ENCODE measurements around the gene COMMD1.

COMMD1 gene

DNA sequence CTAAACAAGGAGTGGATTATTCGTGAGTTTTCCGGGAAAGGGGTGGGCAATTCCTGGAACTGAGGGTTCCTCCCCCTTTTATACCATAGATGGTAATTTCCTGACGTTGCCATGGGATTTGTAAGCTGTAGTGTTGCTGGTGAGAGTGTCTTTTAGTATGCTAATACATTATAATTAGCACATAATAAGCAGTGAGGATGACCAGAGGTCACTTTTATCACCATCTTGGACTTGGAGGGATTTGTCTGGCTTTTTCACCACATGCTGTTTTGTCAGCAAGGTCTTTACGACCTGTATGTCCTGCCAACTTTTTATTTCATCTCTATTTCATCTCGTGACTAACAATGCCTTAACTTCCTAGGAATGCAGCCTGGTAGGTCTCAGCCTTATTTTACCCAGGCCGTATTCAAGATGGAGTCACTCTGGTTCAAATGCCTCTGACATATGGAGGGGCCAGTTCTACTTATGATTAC, 165.7 kb downstream of the COMMD1 start:
- no peak overlapping the region for H3K23ac ChIP-seq (ENCODE audit: low read length in 2 of 2)
- no peak overlapping the region for H3K4me3 ChIP-seq (ENCODE audit: insufficient read depth in 1 of 2, low read depth in 1 of 2, low read length in 2 of 2)
- peaks cover 2% of the 10 kb centered on the region for H3K4me1 ChIP-seq (ENCODE audit: control insufficient read depth, insufficient read depth, low read depth, low read length)
- H2BK120ac ChIP-seq (ENCODE audit: low read depth, low read length), result no peak overlapping the region
- no peak overlapping the region for H2BK15ac ChIP-seq (ENCODE audit: low read depth, poor library complexity, severe bottlenecking)
- H3K27ac ChIP-seq (ENCODE audit: low read length, poor library complexity, severe bottlenecking), result no peak overlapping the region
- H3K4me2 ChIP-seq (ENCODE audit: low read length, poor library complexity, severe bottlenecking), result no peak overlapping the region
- DNase-seq, result no peak
- H3K36me3 ChIP-seq (ENCODE audit: control insufficient read depth in 1 of 2, insufficient read depth in 2 of 2, low read depth in 1 of 2, low read length in 2 of 2), result peaks cover 0 to 6% of the 10 kb centered on the region in 2 experiments
- H3K14ac ChIP-seq (ENCODE audit: low read length in 2 of 2), result no peak overlapping the region
- peaks cover 2% of the 10 kb centered on the region for H3K79me1 ChIP-seq (replicated peaks; ENCODE audit: low read length, poor library complexity, severe bottlenecking)
- WGBS, result 90% methylated on average over 5 of the region's 6 CpGs
- H3K4ac ChIP-seq (ENCODE audit: low read depth in 1 of 2, low read length in 2 of 2), result no peak overlapping the region
- H2AK5ac ChIP-seq (ENCODE audit: low read length, severe bottlenecking), result no peak overlapping the region
- H3K9me3 ChIP-seq (ENCODE audit: control insufficient read depth, low read length), result peaks cover 5% of the 10 kb centered on the region
- H3K18ac ChIP-seq (ENCODE audit: low read depth in 1 of 2, low read length in 2 of 2), result no peak overlapping the region
- H4K91ac ChIP-seq (ENCODE audit: low read length), result no peak overlapping the region
- H4K8ac ChIP-seq (ENCODE audit: low read length), result no peak overlapping the region
- no peaks in the 10 kb centered on the region for H3K27me3 ChIP-seq (ENCODE audit: control insufficient read depth in 1 of 2, insufficient read depth in 1 of 2, low read length in 2 of 2)
- no peak overlapping the region for H3K9ac ChIP-seq (ENCODE audit: low read length)
- no peak overlapping the region for H2BK12ac ChIP-seq (ENCODE audit: low read length in 2 of 2)
- H2AFZ ChIP-seq (ENCODE audit: low read depth, low read length), result no peak overlapping the region
- H2BK5ac ChIP-seq (ENCODE audit: low read depth, low read length, poor library complexity, severe bottlenecking), result no peak overlapping the region

GRCh38 chr2:62071760-62072680, 166.5 kb downstream of the COMMD1 start:
- Histone ChIP-seq H3K18ac (ENCODE audit: low read depth in 1 of 2, low read length in 2 of 2) (no peak overlapping the region), H3K27ac (ENCODE audit: low read length, poor library complexity, severe bottlenecking) (no peak overlapping the region), H4K8ac (ENCODE audit: low read length) (no peak overlapping the region), H2BK12ac (ENCODE audit: low read length in 2 of 2) (no peak overlapping the region), H4K91ac (ENCODE audit: low read length) (no peak overlapping the region), H2AFZ (ENCODE audit: low read depth, low read length) (no peak overlapping the region), H3K4me2 (ENCODE audit: low read length, poor library complexity, severe bottlenecking) (no peak overlapping the region), H3K14ac (ENCODE audit: low read length in 2 of 2) (no peak overlapping the region), H3K9ac (ENCODE audit: low read length) (no peak overlapping the region), H2BK5ac (ENCODE audit: low read depth, low read length, poor library complexity, severe bottlenecking) (no peak overlapping the region), H3K4me1 (ENCODE audit: control insufficient read depth, insufficient read depth, low read depth, low read length) (peaks cover 2% of the 10 kb centered on the region), H2BK120ac (ENCODE audit: low read depth, low read length) (no peak overlapping the region), H3K79me1 (replicated peaks; ENCODE audit: low read length, poor library complexity, severe bottlenecking) (peaks cover 4% of the 10 kb centered on the region), H3K27me3 (ENCODE audit: control insufficient read depth in 1 of 2, insufficient read depth in 1 of 2, low read length in 2 of 2) (no peaks in the 10 kb centered on the region), H3K4me3 (ENCODE audit: insufficient read depth in 1 of 2, low read depth in 1 of 2, low read length in 2 of 2) (no peak overlapping the region), H3K9me3 (ENCODE audit: control insufficient read depth, low read length) (peaks cover 5% of the 10 kb centered on the region), H2BK15ac (ENCODE audit: low read depth, poor library complexity, severe bottlenecking) (no peak overlapping the region), H3K23ac (ENCODE audit: low read length in 2 of 2) (no peak overlapping the region), H3K4ac (ENCODE audit: low read depth in 1 of 2, low read length in 2 of 2) (no peak overlapping the region), H3K36me3 (ENCODE audit: control insufficient read depth in 1 of 2, insufficient read depth in 2 of 2, low read depth in 1 of 2, low read length in 2 of 2) (peaks cover 0 to 6% of the 10 kb centered on the region in 2 experiments), H2AK5ac (ENCODE audit: low read length, severe bottlenecking) (no peak overlapping the region)
- 94% methylated on average over 7 of the region's 7 CpGs for WGBS
- DNase-seq, result no peak

GRCh38 chr2:62074233-62074632, 168.8 kb downstream of the COMMD1 start:
- no peak overlapping the region for H3K23ac ChIP-seq (ENCODE audit: low read length in 2 of 2)
- no peak overlapping the region for H3K4me3 ChIP-seq (ENCODE audit: insufficient read depth in 1 of 2, low read depth in 1 of 2, low read length in 2 of 2)
- H3K9ac ChIP-seq (ENCODE audit: low read length), result no peak overlapping the region
- no peak overlapping the region for H2BK12ac ChIP-seq (ENCODE audit: low read length in 2 of 2)
- H2AK5ac ChIP-seq (ENCODE audit: low read length, severe bottlenecking), result no peak overlapping the region
- no peak overlapping the region for H3K27ac ChIP-seq (ENCODE audit: low read length, poor library complexity, severe bottlenecking)
- peaks cover 2% of the 10 kb centered on the region for H3K4me1 ChIP-seq (ENCODE audit: control insufficient read depth, insufficient read depth, low read depth, low read length)
- no peak overlapping the region for H4K8ac ChIP-seq (ENCODE audit: low read length)
- no peak overlapping the region for H4K91ac ChIP-seq (ENCODE audit: low read length)
- WGBS, result 47% methylated on average over 2 of the region's 2 CpGs
- no peak overlapping the region for H2BK120ac ChIP-seq (ENCODE audit: low read depth, low read length)
- no peak overlapping the region for H3K14ac ChIP-seq (ENCODE audit: low read length in 2 of 2)
- peaks cover 0 to 6% of the 10 kb centered on the region in 2 experiments for H3K36me3 ChIP-seq (ENCODE audit: control insufficient read depth in 1 of 2, insufficient read depth in 2 of 2, low read depth in 1 of 2, low read length in 2 of 2)
- H3K18ac ChIP-seq (ENCODE audit: low read depth in 1 of 2, low read length in 2 of 2), result no peak overlapping the region
- H2AFZ ChIP-seq (ENCODE audit: low read depth, low read length), result no peak overlapping the region
- no peak overlapping the region for H2BK15ac ChIP-seq (ENCODE audit: low read depth, poor library complexity, severe bottlenecking)
- peaks cover 6% of the 10 kb centered on the region for H3K79me1 ChIP-seq (replicated peaks; ENCODE audit: low read length, poor library complexity, severe bottlenecking)
- H3K9me3 ChIP-seq (ENCODE audit: control insufficient read depth, low read length), result peaks cover 5% of the 10 kb centered on the region
- H3K4ac ChIP-seq (ENCODE audit: low read depth in 1 of 2, low read length in 2 of 2), result no peak overlapping the region
- H3K27me3 ChIP-seq (ENCODE audit: control insufficient read depth in 1 of 2, insufficient read depth in 1 of 2, low read length in 2 of 2), result no peaks in the 10 kb centered on the region
- H2BK5ac ChIP-seq (ENCODE audit: low read depth, low read length, poor library complexity, severe bottlenecking), result no peak overlapping the region
- H3K4me2 ChIP-seq (ENCODE audit: low read length, poor library complexity, severe bottlenecking), result no peak overlapping the region
- DNase-seq, result peak; percentile 17

- no peak overlapping the region for H3K9ac ChIP-seq (ENCODE audit: low read length)
These were observed 171.6 kb downstream of the COMMD1 start for GRCh38 chr2:62076980-62077638.

More at GRCh38 chr2:62076980-62077638, 171.6 kb downstream of the COMMD1 start:
- H2BK5ac ChIP-seq (ENCODE audit: low read depth, low read length, poor library complexity, severe bottlenecking), result no peak overlapping the region
- no peak overlapping the region for H4K91ac ChIP-seq (ENCODE audit: low read length)
- no peak overlapping the region for H2BK15ac ChIP-seq (ENCODE audit: low read depth, poor library complexity, severe bottlenecking)
- H3K27me3 ChIP-seq (ENCODE audit: control insufficient read depth in 1 of 2, insufficient read depth in 1 of 2, low read length in 2 of 2), result no peaks in the 10 kb centered on the region
- no peak overlapping the region for H3K23ac ChIP-seq (ENCODE audit: low read length in 2 of 2)
- H2AK5ac ChIP-seq (ENCODE audit: low read length, severe bottlenecking), result no peak overlapping the region
- no peak for DNase-seq
- no peak overlapping the region for H3K14ac ChIP-seq (ENCODE audit: low read length in 2 of 2)
- H3K9me3 ChIP-seq (ENCODE audit: control insufficient read depth, low read length), result peaks cover 4% of the 10 kb centered on the region
- H3K27ac ChIP-seq (ENCODE audit: low read length, poor library complexity, severe bottlenecking), result no peak overlapping the region
- H3K36me3 ChIP-seq (ENCODE audit: control insufficient read depth in 1 of 2, insufficient read depth in 2 of 2, low read depth in 1 of 2, low read length in 2 of 2), result peaks cover 0 to 6% of the 10 kb centered on the region in 2 experiments
- H3K4ac ChIP-seq (ENCODE audit: low read depth in 1 of 2, low read length in 2 of 2), result no peak overlapping the region
- H3K79me1 ChIP-seq (replicated peaks; ENCODE audit: low read length, poor library complexity, severe bottlenecking), result peaks cover 5% of the 10 kb centered on the region
- no peak overlapping the region for H3K4me2 ChIP-seq (ENCODE audit: low read length, poor library complexity, severe bottlenecking)
- H2BK120ac ChIP-seq (ENCODE audit: low read depth, low read length), result no peak overlapping the region
- H4K8ac ChIP-seq (ENCODE audit: low read length), result no peak overlapping the region
- peaks cover 2% of the 10 kb centered on the region for H3K4me1 ChIP-seq (ENCODE audit: control insufficient read depth, insufficient read depth, low read depth, low read length)
- 91% methylated on average over 3 of the region's 6 CpGs for WGBS
- no peak overlapping the region for H2AFZ ChIP-seq (ENCODE audit: low read depth, low read length)
- H3K4me3 ChIP-seq (ENCODE audit: insufficient read depth in 1 of 2, low read depth in 1 of 2, low read length in 2 of 2), result no peak overlapping the region
- H2BK12ac ChIP-seq (ENCODE audit: low read length in 2 of 2), result no peak overlapping the region
- H3K18ac ChIP-seq (ENCODE audit: low read depth in 1 of 2, low read length in 2 of 2), result no peak overlapping the region

Measured in mesenchymal stem cell (in vitro differentiated cells and primary cell).